K562 (cell line): Measurements from ENCODE around the gene CTAGE8.
"Not testable (repeated sequence)": the region's sequence is repeated elsewhere in the genome, so short reads cannot be mapped to it uniquely, and the experiment has no call there.

Source experiments
- ATF2 ChIP-seq: sonication (generic); formaldehyde crosslinking; IDR thresholded peaks from 2 replicates; pipeline ENCODE4 v1.8.1; 2022; ENCODE audit warnings: missing genetic modification reagents
- NFYB ChIP-seq: IDR thresholded peaks from 2 replicates; pipeline ENCODE4 v1.6.1; 2011; ENCODE audit warnings: mild to moderate bottlenecking, moderate library complexity; ENCODE audit not compliant: insufficient read length; ENCODE audit errors: extremely low read depth
- SMARCE1 ChIP-seq: fragments of 450-650 bp; IDR thresholded peaks from 2 replicates; pipeline ENCODE4 v1.7.1; 2016; ENCODE audit warnings: mild to moderate bottlenecking
- SREBF2 ChIP-seq: sonication (generic); formaldehyde crosslinking; IDR thresholded peaks from 2 replicates; pipeline ENCODE4 v1.4.0; 2020; ENCODE audit warnings: mild to moderate bottlenecking, missing genetic modification reagents
- ZNF239 ChIP-seq: fragments of 250-450 bp; sonication (Bioruptor Pico); IDR thresholded peaks from 2 replicates; pipeline ENCODE4 v1.4.0; 2020; ENCODE audit warnings: mild to moderate bottlenecking

DNA sequence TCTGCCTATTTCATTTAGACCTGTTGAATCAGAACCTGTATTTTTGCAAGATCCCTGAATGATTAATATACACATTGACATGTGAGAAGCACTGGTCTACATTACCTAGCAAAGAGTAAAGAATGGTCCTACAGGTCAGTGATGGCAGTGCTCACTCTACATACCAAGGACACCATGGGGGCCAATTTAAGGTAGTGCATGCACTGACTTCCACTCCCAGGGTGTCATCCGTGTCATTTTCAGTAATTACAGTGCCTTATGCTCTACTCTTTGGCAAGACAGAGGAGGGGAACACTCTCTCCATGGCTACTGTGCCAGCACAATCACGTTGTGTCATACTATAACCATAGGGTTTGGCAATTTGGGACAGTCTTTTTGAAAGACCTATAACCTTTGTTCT is 23.7 kb downstream of the CTAGE8 start:
- not testable (repeated sequence) for TF ChIP-seq ZNF239 (CRISPR knock-in tag); SMARCE1; ATF2 (CRISPR knock-in tag); SREBF2; NFYB
